Endothelial cell of umbilical vein (primary cell): ENCODE results near the gene MCC. TPM values are rescaled to one million over a fixed set of nuclear protein-coding genes. Genes with fewer than 3 reads are reported as not detected.

Source experiments
- BruUV-seq: library from RNA; stranded (reverse); fragments of 400-500 nt; replicated peaks from 2 replicates; lab custom pipeline; 2021; lab: Mats Ljungman, UMichigan
- CTCF ChIA-PET: fragments of 300-600, 350-600 bp; sonication (Branson Sonifier 250); formaldehyde crosslinking; loops from one replicate; lab custom pipeline; 2021; ENCODE audit warnings: antibody characterized with exemption, inconsistent platforms; lab: Charles Lee
- POLR2A ChIA-PET: fragments of 300-600, 350-600 bp; sonication (Branson Sonifier 250); formaldehyde crosslinking; loops from one replicate; lab custom pipeline; 2021; ENCODE audit warnings: antibody characterized with exemption, inconsistent platforms; lab: Charles Lee
- DNase-seq: peaks from one replicate; pipeline ENCODE4 v3.0.0-alpha.2; 2011; ENCODE audit warnings: low read depth, low spot score
- FAIRE-seq: peaks from 2 replicates; lab custom pipeline; 2011; peaks lifted over from hg19 to GRCh38; lab: Jason Lieb, UNC
- H2AFZ ChIP-seq: 2 replicates; pipeline ENCODE4 v1.6.0; 2012; ENCODE audit warnings: low read depth, low read length, control low read depth, inconsistent platforms
- H3K27ac ChIP-seq: 2 replicates; pipeline ENCODE4 v1.5.1; 2011; ENCODE audit warnings: low read depth, mild to moderate bottlenecking, control low read depth, low read length, moderate library complexity; ENCODE audit not compliant: insufficient read depth
- H3K27me3 ChIP-seq, 2 experiments: 2 replicates each; pipeline versions ENCODE4 v1.6.0 to v1.6.1; 2011; ENCODE audit warnings: low read length in 2 of 2, mixed read lengths in 1 of 2; ENCODE audit not compliant: control insufficient read depth in 2 of 2, insufficient read depth in 2 of 2
- H3K36me3 ChIP-seq, 2 experiments: 2 replicates in 1 of 2; 3 replicates in 1 of 2; pipeline ENCODE4 v1.5.1; 2011; ENCODE audit warnings: low read length in 2 of 2, mild to moderate bottlenecking in 1 of 2, moderate library complexity in 1 of 2; ENCODE audit not compliant: control insufficient read depth in 2 of 2, insufficient read depth in 2 of 2; ENCODE audit errors: extremely low read depth in 1 of 2
- H3K4me1 ChIP-seq: 3 replicates; pipeline ENCODE4 v1.5.1; 2011; ENCODE audit warnings: mild to moderate bottlenecking, low read length; ENCODE audit not compliant: control insufficient read depth, insufficient read depth; ENCODE audit errors: extremely low read depth
- H3K4me2 ChIP-seq: 2 replicates; pipeline ENCODE4 v1.6.1; 2011; ENCODE audit warnings: low read length, control low read depth, mixed read lengths; ENCODE audit not compliant: insufficient read depth
- H3K4me3 ChIP-seq, 3 experiments: fragments of 200-600 bp in 1 of 3; sonication (generic), shearing (Covaris generic) in 1 of 3; replicated peaks in 1 of 3; 2 replicates each; pipeline ENCODE4 v1.5.1; 2011 to 2016; ENCODE audit warnings: control low read depth in 3 of 3, low read length in 3 of 3, mild to moderate bottlenecking in 2 of 3, inconsistent platforms in 1 of 3, low read depth in 1 of 3, moderate library complexity in 1 of 3; ENCODE audit not compliant: insufficient read depth in 1 of 3
- H3K79me2 ChIP-seq: 2 replicates; pipeline ENCODE4 v1.6.0; 2012; ENCODE audit warnings: low read length, inconsistent platforms; ENCODE audit not compliant: control insufficient read depth, insufficient read depth
- H3K9ac ChIP-seq: replicated peaks from 2 replicates; pipeline ENCODE3; 2011; ENCODE audit warnings: low read length, control low read depth; ENCODE audit not compliant: insufficient read depth; ENCODE audit errors: extremely low read depth
- H3K9me1 ChIP-seq: replicated peaks from 3 replicates; pipeline ENCODE4 v1.6.0; 2011; ENCODE audit warnings: mild to moderate bottlenecking, low read length; ENCODE audit not compliant: control insufficient read depth, insufficient read depth; ENCODE audit errors: extremely low read depth
- H3K9me3 ChIP-seq: replicated peaks from 2 replicates; pipeline ENCODE4 v1.5.1; 2012; ENCODE audit warnings: low read length, inconsistent platforms; ENCODE audit not compliant: control insufficient read depth, insufficient read depth
- H4K20me1 ChIP-seq: replicated peaks from 2 replicates; pipeline ENCODE3; 2011; ENCODE audit warnings: mild to moderate bottlenecking, low read length; ENCODE audit not compliant: control insufficient read depth, insufficient read depth; ENCODE audit errors: extremely low read depth
- CTCF ChIP-seq, 2 donors: IDR thresholded peaks; 1 replicate in 1 of 2; 2 replicates in 1 of 2; pipeline ENCODE4 v1.5.1; 2011; ENCODE audit warnings: low read length in 2 of 2, mild to moderate bottlenecking in 2 of 2, moderate library complexity in 2 of 2, control low read depth in 1 of 2, inconsistent platforms in 1 of 2, low read depth in 1 of 2; ENCODE audit not compliant: insufficient read depth in 1 of 2; ENCODE audit errors: extremely low read depth in 1 of 2
- EZH2 ChIP-seq: IDR thresholded peaks from 2 replicates; pipeline ENCODE4 v1.6.1; 2012; ENCODE audit warnings: borderline replicate concordance, low read depth, mild to moderate bottlenecking, moderate library complexity, low read length, inconsistent platforms; ENCODE audit not compliant: severe bottlenecking
- FOS ChIP-seq: IDR thresholded peaks from 2 replicates; pipeline ENCODE4 v1.6.1; 2011; ENCODE audit warnings: mild to moderate bottlenecking, low read length, moderate library complexity, borderline replicate concordance; ENCODE audit not compliant: insufficient read depth
- GATA2 ChIP-seq: IDR thresholded peaks from 2 replicates; pipeline ENCODE4 v1.7.0; 2011; ENCODE audit warnings: low read depth, mild to moderate bottlenecking, moderate library complexity, mixed read lengths, low read length; ENCODE audit not compliant: insufficient read length, insufficient read depth
- JUN ChIP-seq: IDR thresholded peaks from 2 replicates; pipeline ENCODE4 v1.6.1; 2011; ENCODE audit warnings: borderline replicate concordance, low read depth; ENCODE audit not compliant: insufficient read length, insufficient read depth
- MAX ChIP-seq: IDR thresholded peaks from 2 replicates; pipeline ENCODE4 v1.6.1; 2011; ENCODE audit not compliant: insufficient read depth, insufficient read length
- MYC ChIP-seq: IDR thresholded peaks from one replicate; pipeline ENCODE4 v1.6.1; 2011; ENCODE audit warnings: mild to moderate bottlenecking, low read depth, low read length
- POLR2A ChIP-seq: IDR thresholded peaks from 2 replicates; pipeline ENCODE4 v1.6.1; 2012; ENCODE audit warnings: low read depth, mild to moderate bottlenecking, control low read depth, low read length
- POLR2AphosphoS5 ChIP-seq: IDR thresholded peaks from 2 replicates; pipeline ENCODE4 v1.6.1; 2012; ENCODE audit warnings: low read depth, mild to moderate bottlenecking, control low read depth, low read length, moderate library complexity; ENCODE audit not compliant: insufficient read depth
- dilution Hi-C: fragments of 300-500 bp; cut with MboI; formaldehyde crosslinking; loops from one replicate; pipeline ENCODE4 v1.15.0; 2019; ENCODE audit warnings: low sequenced_read_pairs; ENCODE audit not compliant: extremely low pct_ligation_motif_present
- intact Hi-C: fragments of 100-400 bp; cut with micrococcal nuclease; formaldehyde crosslinking; loops from one replicate; pipeline ENCODE4 v1.10.0; 2022
- polyA plus RNA-seq, 4 experiments: library from polyadenylated mRNA; depleted of rRNA in 3 of 4; stranded (reverse) in 3 of 4; unstranded in 1 of 4; fragments of >200 nt; gene quantifications; 2 replicates each; pipeline versions ENCODE4 v1.2.1 to v1.2.3, GENCODE V29; 2011 to 2012; ENCODE audit warnings: missing spikeins in 1 of 4
- total RNA-seq: library from RNA; stranded (reverse); gene quantifications from 2 replicates; pipeline ENCODE4 v1.2.3, GENCODE V29; 2021

MCC gene
- total and polyA plus RNA-seq, 2 donors (not counting 3 experiments of a cell fraction or from before 2014, with no cell fraction given), result 6.9 to 27.5 TPM

GRCh38 chr5:113325054-113325453 lies 163.2 kb downstream of the MCC start:
- H3K9ac ChIP-seq, result no peak overlapping the region
- no TSS peak for BruUV-seq
- intact Hi-C loops, result no loop called here
- H3K9me3 ChIP-seq, result no peaks in the 10 kb centered on the region
- H3K79me2 ChIP-seq, result no peaks in the 10 kb centered on the region
- ChIA-PET POLR2A (no interaction called here), CTCF (interaction anchor here (1.0 kb wide), 1 partner anchor 30 kb away, joined by 3 read pairs; no protein-coding TSS in a partner anchor)
- H3K4me1 ChIP-seq, result no peaks in the 10 kb centered on the region
- no peaks in the 10 kb centered on the region for H3K36me3 ChIP-seq
- H4K20me1 ChIP-seq, result no peaks in the 10 kb centered on the region
- H2AFZ ChIP-seq, result no peak overlapping the region
- H3K4me2 ChIP-seq, result no peak overlapping the region
- dilution Hi-C loops, result no loop called here
- no peaks in the 10 kb centered on the region for H3K27me3 ChIP-seq
- no peak for TF ChIP-seq GATA2
- no peak for TF ChIP-seq FOS
- no peak for TF ChIP-seq JUN
- no peak for TF ChIP-seq CTCF (IDR thresholded peaks at IDR 0.05; ENCODE audit: extremely low read depth in 1 of 2, insufficient read depth in 1 of 2, low read depth in 1 of 2, low read length in 2 of 2)
- DNase-seq (peak; percentile 56), FAIRE-seq (no peak)
- H3K9me1 ChIP-seq, result no peaks in the 10 kb centered on the region
- no peak overlapping the region for H3K27ac ChIP-seq
- H3K4me3 ChIP-seq, result no peak overlapping the region

GRCh38 chr5:113321276-113321675 lies 167.0 kb downstream of the MCC start:
- H3K4me2 ChIP-seq, result no peak overlapping the region
- no peaks in the 10 kb centered on the region for H3K27me3 ChIP-seq
- peak; percentile 21 for DNase-seq
- H3K27ac ChIP-seq, result no peak overlapping the region
- intact Hi-C loops, result no loop called here
- H3K9ac ChIP-seq, result no peak overlapping the region
- POLR2A ChIA-PET, result no interaction called here
- no peaks in the 10 kb centered on the region for H3K9me1 ChIP-seq
- H3K9me3 ChIP-seq, result no peaks in the 10 kb centered on the region
- H3K4me3 ChIP-seq, result no peak overlapping the region
- dilution Hi-C loops, result no loop called here
- H4K20me1 ChIP-seq, result no peaks in the 10 kb centered on the region
- no peak overlapping the region for H2AFZ ChIP-seq
- no peaks in the 10 kb centered on the region for H3K36me3 ChIP-seq
- FAIRE-seq, result no peak
- CTCF ChIA-PET, result interaction anchor here (0.9 to 1.9 kb wide), 2 partner anchors 119 to 325 kb away, joined by 3 to 7 read pairs; no protein-coding TSS in a partner anchor
- H3K79me2 ChIP-seq, result no peaks in the 10 kb centered on the region
- H3K4me1 ChIP-seq, result no peaks in the 10 kb centered on the region
- BruUV-seq, result no TSS peak
- TF ChIP-seq GATA2 (no peak), MAX (no peak), POLR2AphosphoS5 (no peak), JUN (no peak), FOS (no peak), EZH2 (no peak), CTCF (IDR thresholded peaks at IDR 0.05; ENCODE audit: extremely low read depth in 1 of 2, insufficient read depth in 1 of 2, low read depth in 1 of 2, low read length in 2 of 2) (no peak), POLR2A (no peak), MYC (no peak)
